T-helper 1 cell treated with Interleukin-12 subunit alpha and Interleukin-12 subunit beta and Interleukin-4 antibody, amounts not matched to agents 30 μg/mL and 1 μg/mL, for 36 hours (primary cell): ENCODE measurements around the gene PIP5KL1.
A peak's percentile ranks its signal among the peaks of the same experiment; 100 is the strongest.

ENCODE experiments used
- H3K27ac Mint-ChIP-seq: one replicate; pipeline ENCODE4 v1.8.0; 2021; ENCODE audit warnings: mild to moderate bottlenecking, mixed read lengths
- H3K27me3 Mint-ChIP-seq: one replicate; pipeline ENCODE4 v1.8.0; 2021; ENCODE audit warnings: low read depth, mixed read lengths
- H3K36me3 Mint-ChIP-seq: one replicate; pipeline ENCODE4 v1.8.0; 2021; ENCODE audit warnings: low read depth, mixed read lengths
- H3K4me1 Mint-ChIP-seq: one replicate; pipeline ENCODE4 v1.8.0; 2021; ENCODE audit warnings: low read depth, mixed read lengths
- H3K4me3 Mint-ChIP-seq: one replicate; pipeline ENCODE4 v1.8.0; 2021; ENCODE audit warnings: mild to moderate bottlenecking, moderate library complexity, mixed read lengths
- H3K9me3 Mint-ChIP-seq: one replicate; pipeline ENCODE4 v1.8.0; 2021; ENCODE audit warnings: mixed read lengths

The PIP5KL1 gene

DNA sequence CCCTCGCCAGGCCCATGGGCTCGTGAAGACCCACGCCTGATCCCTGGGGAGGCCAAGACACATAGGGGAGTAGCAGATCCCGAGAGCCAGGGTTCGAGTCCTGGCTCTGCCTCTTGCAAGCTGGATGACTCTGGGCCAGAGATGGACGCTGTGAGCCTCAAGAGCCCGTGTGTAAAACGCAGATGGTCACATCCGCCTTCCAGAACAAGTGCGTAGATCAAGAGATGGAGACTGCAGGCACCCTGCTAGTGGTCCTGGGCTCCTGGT lies 22.0 kb downstream of the PIP5KL1 start:
- no peaks in the 10 kb centered on the region for H3K9me3 Mint-ChIP-seq
- H3K4me1 Mint-ChIP-seq: peaks cover 47% of the 10 kb centered on the region
- H3K4me3 Mint-ChIP-seq: no peak overlapping the region
- no peak overlapping the region for H3K27ac Mint-ChIP-seq
- H3K27me3 Mint-ChIP-seq: no peaks in the 10 kb centered on the region
- peaks cover 25% of the 10 kb centered on the region for H3K36me3 Mint-ChIP-seq

DNA sequence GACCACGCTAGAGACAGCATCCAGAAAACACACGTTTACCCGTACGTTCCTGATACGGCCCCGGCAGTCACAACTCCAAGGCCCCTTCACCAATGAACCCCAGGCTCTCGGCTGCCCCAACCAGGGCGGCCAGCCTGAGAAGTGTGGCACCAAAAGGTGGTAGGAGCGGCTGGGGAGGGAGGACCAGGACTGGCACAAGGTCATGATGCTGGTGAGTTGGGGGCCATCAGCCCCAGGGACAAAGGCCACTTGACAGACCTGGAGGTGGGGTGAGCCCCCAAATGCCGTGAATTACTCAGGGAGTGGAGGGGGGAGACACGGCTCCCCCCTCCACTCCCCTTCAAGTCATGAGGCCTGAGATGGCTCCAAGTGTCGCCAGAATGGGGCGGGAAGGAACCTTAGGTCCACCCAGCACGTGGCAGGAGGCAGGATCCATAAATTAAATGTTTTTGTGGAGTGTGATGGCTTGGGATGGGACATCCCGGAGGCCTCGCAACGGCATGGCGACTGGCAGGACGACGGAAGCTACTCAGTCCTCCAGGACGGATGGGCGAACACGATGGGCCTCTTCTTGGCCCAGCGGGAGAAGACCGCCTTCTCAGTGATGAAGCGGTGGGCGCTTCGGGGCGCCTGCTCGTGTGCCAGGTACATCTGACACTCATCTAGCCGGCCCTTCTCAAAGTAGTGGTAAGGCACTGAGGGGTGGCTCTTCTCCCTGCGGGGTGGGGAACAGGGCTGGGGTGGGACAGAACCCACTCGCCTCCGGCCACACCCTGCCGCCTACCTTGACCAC lies 22.5 kb downstream of the PIP5KL1 start:
- Mint-ChIP-seq H3K9me3 (no peaks in the 10 kb centered on the region), H3K27ac (peak overlapping the region; percentile 57), H3K27me3 (no peaks in the 10 kb centered on the region), H3K36me3 (peaks cover 26% of the 10 kb centered on the region), H3K4me1 (peaks cover 52% of the 10 kb centered on the region), H3K4me3 (no peak overlapping the region)

DNA sequence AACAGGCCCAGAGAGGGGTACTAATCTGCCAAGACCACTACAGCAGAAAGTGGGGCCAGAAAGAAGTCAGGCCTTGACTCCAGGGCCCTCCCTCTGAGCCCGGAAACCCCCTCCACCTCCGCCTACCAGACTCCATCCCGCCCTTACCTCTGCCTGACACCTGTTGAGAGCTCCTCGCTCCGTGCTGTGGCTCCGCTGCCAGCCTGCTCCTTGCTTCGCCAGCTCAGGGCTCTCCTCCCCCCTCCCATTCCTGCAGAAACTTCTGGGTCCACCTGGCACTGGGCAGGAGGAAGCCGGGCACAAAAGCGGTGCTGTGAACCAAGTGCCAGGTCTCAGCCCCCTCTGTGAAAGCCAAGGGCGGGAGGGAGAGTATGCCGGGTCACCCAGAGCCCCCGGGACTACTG lies 24.8 kb downstream of the PIP5KL1 start:
- Mint-ChIP-seq H3K4me3 (peak overlapping the region; percentile 99), H3K4me1 (peaks cover 42% of the 10 kb centered on the region), H3K27ac (peak overlapping the region; percentile 100), H3K9me3 (no peaks in the 10 kb centered on the region), H3K27me3 (no peaks in the 10 kb centered on the region), H3K36me3 (peaks cover 18% of the 10 kb centered on the region)

DNA sequence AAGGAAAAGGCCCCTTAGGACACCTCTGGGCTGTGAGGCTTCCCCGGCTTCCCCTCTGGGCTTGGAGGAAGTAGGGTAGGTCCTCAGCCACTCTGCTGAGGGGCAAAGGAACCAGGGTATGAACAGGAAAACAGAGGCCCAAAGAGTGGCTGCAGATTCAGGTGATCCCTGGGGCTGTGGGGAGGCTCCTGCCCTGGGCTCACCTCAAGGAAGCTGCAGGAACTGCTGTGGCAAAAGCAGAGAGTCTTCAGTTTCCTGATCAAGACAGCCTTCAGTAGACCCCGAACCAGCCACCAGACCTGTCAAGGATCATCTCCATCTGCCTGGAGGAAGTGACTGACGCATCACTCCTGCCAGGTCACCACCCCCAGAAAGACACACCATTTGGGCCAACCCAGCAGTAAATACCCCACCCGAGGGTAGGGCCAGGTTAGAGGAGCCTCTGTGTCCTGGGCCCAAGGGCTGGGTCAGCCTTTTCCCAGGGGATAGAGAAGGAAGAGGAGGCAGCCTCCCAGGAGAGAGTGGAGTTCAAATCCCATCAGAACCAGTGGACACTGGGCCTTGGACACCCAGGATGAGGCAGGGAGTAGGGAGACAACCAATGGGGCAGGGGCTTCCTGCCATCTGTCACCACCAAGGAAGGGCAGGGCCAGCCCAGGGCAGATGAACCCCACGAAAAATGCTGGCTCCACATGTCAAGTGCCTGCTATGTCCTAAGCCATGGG lies 25.4 kb downstream of the PIP5KL1 start:
- Mint-ChIP-seq H3K36me3 (peaks cover 15% of the 10 kb centered on the region), H3K9me3 (no peaks in the 10 kb centered on the region), H3K4me1 (peaks cover 36% of the 10 kb centered on the region), H3K4me3 (peak overlapping the region; percentile 99), H3K27ac (peak overlapping the region; percentile 100), H3K27me3 (no peaks in the 10 kb centered on the region)

DNA sequence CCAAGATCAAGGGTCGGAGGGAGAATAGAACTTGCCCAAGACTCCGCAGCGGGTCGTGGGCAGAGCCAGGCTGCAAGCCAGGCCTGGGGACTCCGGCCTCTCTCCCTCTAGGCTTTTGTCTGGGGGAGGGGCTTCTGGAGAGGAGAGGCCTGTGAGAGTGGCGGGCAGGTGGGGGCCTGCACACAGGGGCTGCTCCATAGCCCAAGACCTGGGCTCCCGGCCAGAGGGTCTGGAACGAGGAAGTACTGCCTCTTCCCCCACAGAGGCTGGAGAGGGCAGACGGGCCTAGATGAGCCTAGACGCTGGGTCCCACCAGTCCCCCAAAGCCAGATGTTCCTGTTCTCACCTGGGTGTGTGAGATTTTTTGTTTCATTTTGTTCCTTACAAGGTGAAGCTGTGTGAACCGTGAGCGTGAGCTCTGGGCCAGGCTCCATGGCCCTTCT lies 26.0 kb downstream of the PIP5KL1 start:
- H3K36me3 Mint-ChIP-seq: peaks cover 15% of the 10 kb centered on the region

DNA sequence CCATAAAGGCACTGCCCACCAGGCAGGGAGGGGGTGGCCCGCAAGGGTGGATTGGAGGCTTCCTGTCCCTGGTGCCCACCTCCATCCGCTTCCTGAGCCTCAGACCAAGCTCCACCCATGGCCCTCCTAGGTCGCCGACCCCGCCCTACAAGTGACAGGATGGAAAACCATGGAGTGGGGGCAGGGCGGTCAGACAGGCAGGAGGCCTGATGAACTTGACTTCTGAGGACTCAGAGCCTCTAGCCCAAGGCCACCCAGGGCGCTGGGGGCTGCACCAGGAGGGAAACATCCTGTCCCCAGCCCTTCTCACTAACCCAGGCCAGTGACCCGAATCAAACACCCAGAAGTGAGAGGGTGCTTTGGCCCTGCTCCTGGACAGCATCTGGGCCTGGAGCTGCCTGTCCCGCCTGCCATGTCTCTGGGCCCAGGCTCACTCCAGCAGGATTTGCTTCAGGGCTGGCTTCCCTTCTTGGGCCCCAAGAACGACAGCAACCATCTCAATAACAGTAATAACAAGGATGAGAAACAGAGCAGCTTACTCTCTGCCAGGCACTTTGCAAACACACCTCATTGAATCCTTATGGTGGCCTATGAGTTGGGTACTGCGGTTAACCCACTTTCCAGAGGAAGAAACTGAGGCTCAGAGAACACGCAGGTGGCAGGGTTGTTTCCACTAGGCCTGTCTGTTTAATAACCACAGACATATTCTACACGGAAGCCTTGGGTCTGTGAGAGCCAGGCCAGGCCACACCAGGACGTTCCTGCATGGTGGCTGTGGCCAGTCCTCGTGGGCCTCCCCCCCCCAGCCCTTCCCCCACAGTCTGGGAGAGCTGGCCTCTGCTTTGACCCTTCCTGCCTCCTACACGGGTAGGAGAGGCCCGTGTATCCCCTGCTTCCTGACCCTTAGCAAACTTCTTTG lies 26.8 kb downstream of the PIP5KL1 start:
- Mint-ChIP-seq H3K4me3 (peak overlapping the region; percentile 99), H3K9me3 (no peaks in the 10 kb centered on the region), H3K27ac (peak overlapping the region; percentile 100), H3K36me3 (peaks cover 15% of the 10 kb centered on the region), H3K4me1 (peaks cover 41% of the 10 kb centered on the region), H3K27me3 (no peaks in the 10 kb centered on the region)

More for the DNA sequence above, 26.0 kb downstream of the PIP5KL1 start:
- peaks cover 41% of the 10 kb centered on the region for H3K4me1 Mint-ChIP-seq
- H3K27ac Mint-ChIP-seq: peak overlapping the region; percentile 100
- peak overlapping the region; percentile 99 for H3K4me3 Mint-ChIP-seq
- H3K27me3 Mint-ChIP-seq: no peaks in the 10 kb centered on the region
- H3K9me3 Mint-ChIP-seq: no peaks in the 10 kb centered on the region

DNA sequence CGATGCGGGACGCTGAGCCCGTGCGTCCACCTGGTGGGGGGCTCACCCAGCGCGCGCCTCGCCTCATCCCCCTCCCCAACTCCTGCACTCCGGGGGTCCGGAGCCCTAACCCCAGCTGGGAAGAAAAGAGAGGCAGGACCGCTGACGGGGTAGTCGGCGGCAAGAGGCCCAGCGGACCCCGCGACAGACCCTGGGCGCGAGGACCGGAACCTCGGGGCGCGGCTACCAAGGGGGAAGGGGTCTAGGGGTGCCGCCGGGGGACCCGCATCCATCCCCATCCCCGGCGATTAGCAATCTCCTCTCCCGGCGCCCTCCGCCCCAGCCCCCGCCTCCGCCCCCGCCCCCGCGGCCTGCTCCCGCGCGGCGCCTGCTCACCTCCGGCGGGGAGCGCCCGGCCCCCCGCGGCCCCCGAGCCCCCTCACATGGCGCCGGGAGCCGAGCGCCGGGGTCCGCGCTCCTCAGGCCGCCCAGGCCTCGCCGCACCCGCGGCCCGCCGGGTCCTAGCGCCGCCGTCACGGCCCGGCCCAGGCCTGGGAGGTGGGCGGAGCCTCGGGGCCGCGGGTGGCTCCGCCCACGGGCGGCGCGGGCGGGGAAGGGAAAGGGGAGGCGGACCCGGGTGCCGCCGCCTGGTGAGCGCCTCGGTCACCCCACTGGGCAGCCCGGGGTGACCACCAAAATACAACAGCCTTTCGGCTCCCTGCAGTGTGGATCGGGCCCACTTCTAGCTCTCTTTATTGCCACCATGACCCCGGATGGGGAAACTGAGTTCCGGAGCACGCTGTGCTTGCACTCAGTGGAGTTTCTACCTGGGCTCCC lies 31.2 kb downstream of the PIP5KL1 start, which contains the start of gene ST6GALNAC6:
Gene ST6GALNAC6 (minus strand): TSS at position 476 of the 816 bp plus-strand sequence. CDS start 1,622 bp downstream, outside the sequence.
- Mint-ChIP-seq H3K4me3 (peak within 1 kb of the TSS; percentile 86), H3K36me3 (peaks cover 38% of the 10 kb centered on the region), H3K27me3 (no peaks in the 10 kb centered on the region), H3K9me3 (peaks cover 8% of the 10 kb centered on the region), H3K4me1 (peaks cover 31% of the 10 kb centered on the region), H3K27ac (peak within 1 kb of the TSS; percentile 76)

DNA sequence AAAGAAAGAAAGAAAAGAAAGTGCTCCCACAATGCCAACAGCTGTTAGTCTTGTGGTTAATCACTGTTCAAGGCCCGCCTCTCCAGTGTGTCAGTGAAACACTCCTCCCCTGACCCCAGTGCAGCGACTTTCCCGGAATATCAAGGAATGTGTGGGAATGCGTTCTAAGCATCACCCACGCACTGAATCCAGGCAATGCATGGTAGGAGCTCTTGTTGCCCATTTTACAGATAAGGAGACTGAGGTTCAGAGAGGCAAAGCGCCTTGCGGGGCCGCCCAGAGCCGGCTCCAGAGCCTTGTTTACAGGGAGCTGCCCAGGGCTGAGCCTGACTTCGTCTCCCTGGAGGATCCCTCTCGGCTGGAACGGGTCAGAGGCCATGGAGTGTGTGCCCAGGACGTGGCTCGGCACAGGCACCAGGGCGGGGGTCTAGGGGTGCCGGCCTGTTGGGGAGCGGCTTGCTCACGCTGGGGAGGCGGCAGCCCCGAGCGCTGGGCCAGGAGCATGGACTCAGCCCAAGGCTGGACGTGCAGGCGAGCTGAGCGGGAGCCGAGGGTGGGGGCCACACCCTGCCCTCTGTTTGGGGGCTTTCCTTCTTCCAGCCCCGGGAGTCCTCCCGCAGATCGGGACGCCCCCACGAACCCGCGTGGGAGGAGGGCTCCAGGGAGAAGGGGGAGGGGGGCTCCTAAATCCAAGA lies 32.0 kb downstream of the PIP5KL1 start:
- Mint-ChIP-seq H3K4me1 (peaks cover 28% of the 10 kb centered on the region), H3K27ac (peak overlapping the region; percentile 76), H3K4me3 (peak overlapping the region; percentile 86), H3K36me3 (peaks cover 41% of the 10 kb centered on the region), H3K27me3 (no peaks in the 10 kb centered on the region), H3K9me3 (peaks cover 13% of the 10 kb centered on the region)

DNA sequence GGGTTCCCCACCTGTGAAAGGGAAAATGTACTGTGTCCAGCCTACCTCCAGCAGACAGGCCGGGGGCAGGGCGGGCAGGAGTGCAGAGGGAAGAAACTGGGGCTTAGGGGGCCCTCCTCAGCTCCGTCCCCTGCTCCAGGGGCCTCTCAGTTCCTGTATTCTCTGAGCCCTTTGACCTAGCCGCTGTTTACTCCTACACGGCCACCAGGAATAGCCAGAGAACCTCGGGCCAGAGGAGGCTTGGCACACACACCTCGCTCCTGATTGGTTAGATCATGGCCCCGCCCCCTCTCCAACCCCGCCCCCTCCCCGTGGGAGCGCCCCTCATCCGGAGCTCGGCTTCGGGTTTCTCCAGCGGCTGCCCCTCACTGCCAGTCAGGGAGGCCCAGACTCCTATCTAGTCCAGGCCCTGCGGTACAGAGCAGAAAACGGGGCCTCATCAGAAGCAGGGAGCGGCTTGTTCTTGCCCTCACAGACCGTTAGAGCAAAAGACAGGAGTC lies 33.3 kb downstream of the PIP5KL1 start:
- Mint-ChIP-seq H3K36me3 (peaks cover 53% of the 10 kb centered on the region), H3K9me3 (peaks cover 18% of the 10 kb centered on the region), H3K4me3 (no peak overlapping the region), H3K27ac (no peak overlapping the region), H3K4me1 (peaks cover 29% of the 10 kb centered on the region), H3K27me3 (no peaks in the 10 kb centered on the region)

DNA sequence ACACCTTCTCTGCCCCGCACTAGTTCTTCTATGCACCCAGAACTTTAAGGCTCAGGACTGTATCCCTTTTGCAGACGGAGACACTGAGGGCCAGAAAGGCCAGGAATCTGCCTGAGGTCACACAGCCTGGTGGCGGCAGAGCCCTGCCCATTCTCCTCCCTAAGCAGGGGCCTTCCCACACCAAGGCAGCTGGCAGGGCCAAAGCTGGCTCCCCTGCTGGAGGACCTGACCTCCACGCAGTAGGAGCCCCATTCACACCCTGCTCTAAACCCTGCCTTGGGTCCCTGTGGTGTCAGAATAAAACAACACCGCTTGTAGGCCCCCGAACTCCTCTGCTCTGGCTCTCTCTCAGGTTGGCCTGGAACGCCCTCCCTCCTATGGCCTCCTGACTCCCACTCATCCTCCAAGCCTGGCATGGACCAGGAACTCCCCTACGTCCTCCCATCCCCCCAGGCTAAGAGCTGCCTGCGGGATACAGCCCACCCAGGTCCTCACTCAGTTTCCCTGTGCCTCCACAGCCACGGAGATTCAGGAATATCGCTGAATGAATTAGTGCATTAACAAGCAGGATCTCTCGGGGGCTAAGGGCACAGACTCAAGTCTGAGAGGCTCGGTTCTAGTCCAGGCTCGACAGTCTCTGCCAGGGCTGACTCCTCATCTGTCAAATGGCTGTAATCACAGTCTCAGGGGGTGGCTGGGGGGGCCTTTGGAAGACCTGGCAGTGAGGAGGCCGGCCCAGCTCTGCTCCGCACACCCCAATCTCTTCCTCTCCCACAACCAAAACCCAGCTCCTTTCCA lies 34.0 kb downstream of the PIP5KL1 start:
- Mint-ChIP-seq H3K27ac (no peak overlapping the region), H3K36me3 (peaks cover 54% of the 10 kb centered on the region), H3K4me1 (peaks cover 29% of the 10 kb centered on the region), H3K4me3 (no peak overlapping the region), H3K27me3 (no peaks in the 10 kb centered on the region), H3K9me3 (peaks cover 18% of the 10 kb centered on the region)

DNA sequence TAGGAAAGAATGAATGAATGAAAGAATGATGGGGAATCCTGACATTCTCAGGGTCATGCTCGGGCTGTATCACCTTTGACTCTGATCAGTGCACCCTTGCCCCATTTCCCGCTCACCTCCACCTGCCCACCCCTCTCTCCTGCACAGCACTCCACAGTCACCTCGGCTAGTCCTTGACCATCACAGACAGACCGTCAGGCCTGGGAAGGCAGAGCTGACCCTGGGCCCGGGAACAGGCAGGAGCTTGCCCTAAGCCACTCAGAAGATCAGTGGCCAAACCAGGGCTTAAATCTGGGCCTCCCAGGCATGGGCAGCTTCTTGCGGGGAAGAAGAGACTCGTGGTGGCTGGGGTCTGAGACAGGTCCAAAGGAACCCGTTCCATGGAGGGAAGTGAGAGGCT lies 34.8 kb downstream of the PIP5KL1 start:
- Mint-ChIP-seq H3K27me3 (no peaks in the 10 kb centered on the region), H3K9me3 (peaks cover 18% of the 10 kb centered on the region), H3K27ac (no peak overlapping the region), H3K36me3 (peaks cover 57% of the 10 kb centered on the region), H3K4me1 (peaks cover 26% of the 10 kb centered on the region), H3K4me3 (no peak overlapping the region)

DNA sequence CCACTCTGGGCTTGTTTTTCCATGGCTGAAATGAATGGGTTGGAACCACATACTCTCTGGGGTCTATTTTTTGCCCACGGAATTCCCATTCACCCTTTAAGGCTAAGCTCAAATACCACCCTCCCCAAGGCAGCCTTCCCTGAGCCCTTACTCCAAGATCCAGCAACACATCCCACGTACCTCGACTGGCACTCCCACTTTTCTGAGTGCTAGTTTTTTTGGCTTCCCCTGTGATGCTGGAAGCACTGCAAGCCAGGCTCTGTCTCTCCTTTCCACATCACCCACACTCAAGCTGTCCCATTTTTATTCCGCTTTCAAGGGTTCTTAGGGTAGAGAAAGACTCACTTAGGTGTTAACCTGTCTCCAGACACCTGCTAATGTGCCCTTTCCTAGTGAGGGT lies 37.2 kb downstream of the PIP5KL1 start:
- H3K27ac Mint-ChIP-seq: no peak overlapping the region
- H3K4me3 Mint-ChIP-seq: no peak overlapping the region
- H3K36me3 Mint-ChIP-seq: peaks cover 64% of the 10 kb centered on the region
- peaks cover 24% of the 10 kb centered on the region for H3K4me1 Mint-ChIP-seq
- H3K9me3 Mint-ChIP-seq: peaks cover 18% of the 10 kb centered on the region
- H3K27me3 Mint-ChIP-seq: no peaks in the 10 kb centered on the region
